Measurements from ENCODE around the gene TNFAIP8L2.

- TF ChIP-seq CTCF (IDR thresholded peaks at IDR 0.05) (no peak), POLR2AphosphoS5 (IDR thresholded peaks at IDR 0.05) (no peak), POLR2A (IDR thresholded peaks at IDR 0.05) (no peak), EP300 (IDR thresholded peaks at IDR 0.05) (no peak)
These were observed 11.0 kb upstream of the TNFAIP8L2 start for GRCh38 chr1:151145304-151146071.

Data from sigmoid colon (tissue), 4 donors.